Measurements from ENCODE around the gene GADD45GIP1. TPM values are rescaled to one million over a fixed set of nuclear protein-coding genes. Genes with fewer than 3 reads are reported as not detected.

GADD45GIP1 gene
- total and polyA plus RNA-seq, 8 donors: 14.7 to 35.2 (median 25.5) TPM

- TF ChIP-seq CTCF (IDR thresholded peaks at IDR 0.05): no peak
- ATAC-seq (no peak), DNase-seq (no peak)
- H3K27me3 ChIP-seq: peaks cover 0 to 12% of the 10 kb centered on the region in 2 donors
- peaks cover 0 to 21% of the 10 kb centered on the region in 2 donors for H3K4me1 ChIP-seq
- no peak overlapping the region for H3K4me3 ChIP-seq
- no peaks in the 10 kb centered on the region for H3K36me3 ChIP-seq
- no peaks in the 10 kb centered on the region for H3K9me3 ChIP-seq
- H3K27ac ChIP-seq: no peak overlapping the region
- intact Hi-C loops (cut with DNase I): loop anchor here (5.0 to 10.0 kb wide), 3 partner anchors 78 to 110 kb away; no protein-coding TSS in a partner anchor
These were observed 27.6 kb upstream of the GADD45GIP1 start for GRCh38 chr19:12984683-12985048.

- peaks cover 0 to 21% of the 10 kb centered on the region in 2 donors for H3K4me1 ChIP-seq
- H3K4me3 ChIP-seq: no peak overlapping the region
- no peak for TF ChIP-seq CTCF (IDR thresholded peaks at IDR 0.05)
- no peak overlapping the region for H3K27ac ChIP-seq
- no peaks in the 10 kb centered on the region for H3K36me3 ChIP-seq
- H3K27me3 ChIP-seq: peaks cover 0 to 12% of the 10 kb centered on the region in 2 donors
- H3K9me3 ChIP-seq: no peaks in the 10 kb centered on the region
- DNase-seq (no peak), ATAC-seq (no peak)
- intact Hi-C loops (cut with DNase I): loop anchor here (5.0 to 10.0 kb wide), 2 partner anchors 78 to 111 kb away; no protein-coding TSS in a partner anchor
These were observed 27.2 kb upstream of the GADD45GIP1 start for GRCh38 chr19:12984143-12984627.

DNA sequence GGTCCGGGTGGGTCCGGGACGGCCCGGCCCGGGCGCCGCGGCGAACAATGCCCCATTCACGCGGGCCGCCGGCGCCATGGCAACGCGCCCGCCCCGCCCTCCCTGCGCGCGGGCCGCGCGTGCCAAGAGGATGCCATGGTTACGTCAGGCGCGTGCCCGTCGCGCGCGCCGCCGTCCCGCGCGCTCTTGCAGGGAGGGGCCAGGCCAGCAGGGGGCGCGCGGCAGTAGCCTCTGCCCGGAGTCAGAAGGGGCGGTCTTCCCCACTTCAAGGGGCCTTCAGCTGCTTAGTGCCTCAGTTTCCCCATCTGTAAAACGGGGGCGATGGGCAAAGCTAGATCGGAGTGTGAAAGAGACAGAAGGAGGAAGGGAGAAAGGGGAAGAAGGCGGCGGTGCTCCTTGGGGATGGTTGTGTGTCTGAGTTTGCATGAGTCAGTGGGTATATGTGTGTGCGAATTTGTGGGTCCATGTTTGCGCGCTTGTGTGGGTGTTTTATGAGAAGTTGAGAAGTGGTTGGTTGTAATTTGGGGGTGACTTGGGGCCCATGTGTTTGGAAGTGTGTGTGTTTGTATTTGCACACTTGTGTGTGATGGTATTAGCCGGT lies 26.6 kb upstream of the GADD45GIP1 start:
- Histone ChIP-seq H3K36me3 (no peaks in the 10 kb centered on the region), H3K27ac (no peak overlapping the region), H3K27me3 (peaks cover 0 to 12% of the 10 kb centered on the region in 2 donors), H3K4me3 (peak overlapping the region in 1 of 2 donors; percentile 18), H3K4me1 (peaks cover 0 to 21% of the 10 kb centered on the region in 2 donors), H3K9me3 (no peaks in the 10 kb centered on the region)
- intact Hi-C loops (cut with DNase I): loop anchor here (5.0 to 10.0 kb wide), 2 partner anchors 79 to 111 kb away; no protein-coding TSS in a partner anchor
- peak; percentile 96 for ATAC-seq
- TF ChIP-seq CTCF (IDR thresholded peaks at IDR 0.05): peak; percentile 95 to 98
- DNase-seq: peak; percentile 72 to 93 (median 81)

DNA sequence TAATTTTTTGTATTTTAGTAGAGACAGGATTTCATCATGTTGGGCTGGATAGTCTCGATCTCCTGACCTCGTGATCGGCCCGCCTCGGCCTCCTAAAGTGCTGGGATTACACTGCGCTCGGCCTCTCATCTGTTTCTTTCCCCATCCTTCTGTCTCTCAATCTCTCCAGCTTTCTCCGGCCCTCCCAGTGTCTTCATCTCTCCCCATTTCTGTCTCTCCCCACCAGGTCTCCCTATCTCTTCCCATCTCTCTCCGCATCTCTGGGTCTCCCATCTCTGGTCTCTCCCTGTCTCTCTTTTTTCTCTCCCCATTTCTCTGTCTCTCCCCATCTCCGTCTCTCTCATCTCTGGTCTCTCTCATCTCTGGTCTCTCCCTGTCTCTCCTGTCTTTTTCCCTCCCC lies 26.1 kb upstream of the GADD45GIP1 start:
- H3K9me3 ChIP-seq: no peaks in the 10 kb centered on the region
- peaks cover 0 to 21% of the 10 kb centered on the region in 2 donors for H3K4me1 ChIP-seq
- peaks cover 0 to 12% of the 10 kb centered on the region in 2 donors for H3K27me3 ChIP-seq
- intact Hi-C loops (cut with DNase I): loop anchor here (5.0 to 10.0 kb wide), 2 partner anchors 79 to 112 kb away; no protein-coding TSS in a partner anchor
- ATAC-seq (no peak), DNase-seq (no peak)
- peak overlapping the region in 1 of 2 donors; percentile 18 for H3K4me3 ChIP-seq
- H3K27ac ChIP-seq: no peak overlapping the region
- no peaks in the 10 kb centered on the region for H3K36me3 ChIP-seq
- no peak for TF ChIP-seq CTCF (IDR thresholded peaks at IDR 0.05)

DNA sequence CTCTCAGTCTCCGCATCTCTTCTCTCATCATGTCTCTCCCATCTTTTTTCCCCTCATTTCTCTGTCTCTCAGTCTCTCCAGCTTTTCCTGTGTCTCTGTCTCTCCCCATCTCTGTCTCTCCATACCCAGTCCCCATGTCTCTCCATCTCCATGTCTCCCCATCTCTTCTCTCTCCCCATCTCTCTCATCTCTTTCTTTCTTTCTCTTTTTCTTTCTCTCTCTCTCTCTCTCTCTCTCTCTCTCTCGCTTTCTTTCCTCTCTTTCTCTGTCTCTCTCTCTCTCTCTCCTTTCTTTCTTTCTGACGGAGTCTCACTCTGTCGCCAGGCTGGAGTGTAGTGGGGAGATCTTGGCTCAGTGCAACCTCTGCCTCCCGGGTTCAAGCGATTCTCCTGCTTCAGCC lies 25.6 kb upstream of the GADD45GIP1 start:
- intact Hi-C loops (cut with DNase I): loop anchor here (5.0 to 10.0 kb wide), 2 partner anchors 80 to 112 kb away; no protein-coding TSS in a partner anchor
- ATAC-seq: no peak
- H3K27me3 ChIP-seq: peaks cover 0 to 12% of the 10 kb centered on the region in 2 donors

More for the DNA sequence above, 25.6 kb upstream of the GADD45GIP1 start:
- no peak for TF ChIP-seq CTCF (IDR thresholded peaks at IDR 0.05)
- Histone ChIP-seq H3K36me3 (no peaks in the 10 kb centered on the region), H3K4me1 (peaks cover 0 to 21% of the 10 kb centered on the region in 2 donors), H3K4me3 (no peak overlapping the region), H3K9me3 (no peaks in the 10 kb centered on the region), H3K27ac (no peak overlapping the region)
- DNase-seq: no peak

Data from left lung (tissue), 10 donors.